Keratinocyte (primary cell): Measurements from ENCODE around the gene NEUROG3. TPM values are rescaled to one million over a fixed set of nuclear protein-coding genes. Genes with fewer than 3 reads are reported as not detected.
A peak's percentile ranks its signal among the peaks of the same experiment; 100 is the strongest.

Source experiments
- DNase-seq: peaks from one replicate; pipeline ENCODE4 v3.0.0-alpha.2; 2011; ENCODE audit warnings: low read depth, missing footprints, low spot score
- FAIRE-seq: peaks from 2 replicates; lab custom pipeline; 2011; peaks lifted over from hg19 to GRCh38; lab: Jason Lieb, UNC
- H2AFZ ChIP-seq: 2 replicates; pipeline ENCODE4 v1.6.0; 2012; ENCODE audit warnings: low read length, control low read depth, inconsistent platforms; ENCODE audit not compliant: control insufficient read depth
- H3K27ac ChIP-seq: 2 replicates; pipeline ENCODE4 v1.5.1; 2011; ENCODE audit warnings: low read length; ENCODE audit not compliant: control insufficient read depth, insufficient read depth
- H3K27me3 ChIP-seq: 3 replicates; pipeline ENCODE4 v1.6.0; 2011; ENCODE audit warnings: low read length; ENCODE audit not compliant: control insufficient read depth, insufficient read depth; ENCODE audit errors: extremely low read depth
- H3K36me3 ChIP-seq, 2 experiments: 2 replicates in 1 of 2; 3 replicates in 1 of 2; pipeline ENCODE4 v1.5.1; 2011; ENCODE audit warnings: low read length in 2 of 2, mild to moderate bottlenecking in 1 of 2; ENCODE audit not compliant: control insufficient read depth in 2 of 2, insufficient read depth in 2 of 2; ENCODE audit errors: extremely low read depth in 1 of 2
- H3K4me1 ChIP-seq: 3 replicates; pipeline ENCODE4 v1.5.1; 2011; ENCODE audit warnings: low read length; ENCODE audit not compliant: control insufficient read depth, insufficient read depth; ENCODE audit errors: extremely low read depth
- H3K4me2 ChIP-seq: 3 replicates; pipeline ENCODE4 v1.6.0; 2011; ENCODE audit warnings: low read depth, low read length; ENCODE audit not compliant: control insufficient read depth, insufficient read depth; ENCODE audit errors: extremely low read depth
- H3K4me3 ChIP-seq, 3 experiments: fragments of 200-600 bp in 1 of 3; sonication (generic) in 1 of 3; 2 replicates in 2 of 3; 3 replicates in 1 of 3; pipeline ENCODE4 v1.5.1; 2011 to 2016; ENCODE audit warnings: low read length in 3 of 3, mild to moderate bottlenecking in 3 of 3, control low read depth in 2 of 3, inconsistent platforms in 1 of 3, low read depth in 1 of 3, mixed read lengths in 1 of 3, mixed run types in 1 of 3, moderate library complexity in 1 of 3; ENCODE audit not compliant: control insufficient read depth in 2 of 3, insufficient read depth in 2 of 3; ENCODE audit errors: extremely low read depth in 1 of 3
- H3K79me2 ChIP-seq: 2 replicates; pipeline ENCODE4 v1.6.0; 2012; ENCODE audit warnings: low read length; ENCODE audit not compliant: control insufficient read depth, insufficient read depth
- H3K9ac ChIP-seq: 3 replicates; pipeline ENCODE4 v1.6.0; 2011; ENCODE audit warnings: low read length; ENCODE audit not compliant: control insufficient read depth, insufficient read depth; ENCODE audit errors: extremely low read depth
- H3K9me1 ChIP-seq: 3 replicates; pipeline ENCODE4 v1.6.0; 2011; ENCODE audit warnings: low read length; ENCODE audit not compliant: control insufficient read depth, insufficient read depth; ENCODE audit errors: extremely low read depth
- H3K9me3 ChIP-seq: 2 replicates; pipeline ENCODE4 v1.5.1; 2012; ENCODE audit warnings: low read depth, low read length; ENCODE audit not compliant: control insufficient read depth
- H4K20me1 ChIP-seq: 3 replicates; pipeline ENCODE4 v1.6.0; 2011; ENCODE audit warnings: low read length; ENCODE audit not compliant: control insufficient read depth, insufficient read depth; ENCODE audit errors: extremely low read depth
- EZH2 ChIP-seq: IDR thresholded peaks from one replicate; pipeline ENCODE4 v1.6.1; 2012; ENCODE audit warnings: inconsistent platforms, mild to moderate bottlenecking, low read length, moderate library complexity
- dilution Hi-C: fragments of 300-500 bp; cut with MboI; formaldehyde crosslinking; loops from one replicate; pipeline ENCODE4 v1.7.0; 2020; ENCODE audit warnings: low sequenced_read_pairs; ENCODE audit not compliant: extremely low pct_ligation_motif_present
- polyA plus RNA-seq, 5 experiments: library from polyadenylated mRNA; depleted of rRNA in 3 of 5; stranded (reverse) in 3 of 5; stranded (forward) in 1 of 5; unstranded in 1 of 5; fragments of >200 nt; gene quantifications; 1 replicate in 1 of 5; 2 replicates in 3 of 5; 3 replicates in 1 of 5; pipeline versions ENCODE4 v1.2.1 to v1.2.3, GENCODE V29; 2011 to 2012; ENCODE audit warnings: missing spikeins in 2 of 5, low read depth in 1 of 5, low replicate concordance in 1 of 5
- TF ChIP-seq, protein P1 (sequence below), 3 experiments: IDR thresholded peaks in 1 of 3; conservative IDR thresholded peaks in 1 of 3; optimal IDR thresholded peaks in 1 of 3; 2 replicates in 2 of 3; 3 replicates in 1 of 3; pipeline versions ENCODE3 to v1.5.1; 2011; ENCODE audit warnings: low read length in 3 of 3, mild to moderate bottlenecking in 3 of 3, moderate library complexity in 2 of 3, control low read depth in 1 of 3, inconsistent platforms in 1 of 3; ENCODE audit not compliant: insufficient read depth in 2 of 3; ENCODE audit errors: extremely low read depth in 1 of 3

Gene NEUROG3
- polyA plus RNA-seq, 1 donor (not counting 4 experiments of a cell fraction or from before 2014, with no cell fraction given) = not detected

- Histone ChIP-seq H3K9ac (no peak overlapping the region), H2AFZ (no peak overlapping the region), H3K27me3 (peaks cover 97% of the 10 kb centered on the region), H3K9me3 (no peaks in the 10 kb centered on the region), H3K9me1 (no peaks in the 10 kb centered on the region), H4K20me1 (no peaks in the 10 kb centered on the region), H3K4me2 (no peak overlapping the region), H3K36me3 (no peaks in the 10 kb centered on the region), H3K4me1 (no peaks in the 10 kb centered on the region), H3K79me2 (no peaks in the 10 kb centered on the region), H3K27ac (no peak overlapping the region), H3K4me3 (no peak overlapping the region)
- dilution Hi-C loops = no loop called here
- TF ChIP-seq, protein P1, sequence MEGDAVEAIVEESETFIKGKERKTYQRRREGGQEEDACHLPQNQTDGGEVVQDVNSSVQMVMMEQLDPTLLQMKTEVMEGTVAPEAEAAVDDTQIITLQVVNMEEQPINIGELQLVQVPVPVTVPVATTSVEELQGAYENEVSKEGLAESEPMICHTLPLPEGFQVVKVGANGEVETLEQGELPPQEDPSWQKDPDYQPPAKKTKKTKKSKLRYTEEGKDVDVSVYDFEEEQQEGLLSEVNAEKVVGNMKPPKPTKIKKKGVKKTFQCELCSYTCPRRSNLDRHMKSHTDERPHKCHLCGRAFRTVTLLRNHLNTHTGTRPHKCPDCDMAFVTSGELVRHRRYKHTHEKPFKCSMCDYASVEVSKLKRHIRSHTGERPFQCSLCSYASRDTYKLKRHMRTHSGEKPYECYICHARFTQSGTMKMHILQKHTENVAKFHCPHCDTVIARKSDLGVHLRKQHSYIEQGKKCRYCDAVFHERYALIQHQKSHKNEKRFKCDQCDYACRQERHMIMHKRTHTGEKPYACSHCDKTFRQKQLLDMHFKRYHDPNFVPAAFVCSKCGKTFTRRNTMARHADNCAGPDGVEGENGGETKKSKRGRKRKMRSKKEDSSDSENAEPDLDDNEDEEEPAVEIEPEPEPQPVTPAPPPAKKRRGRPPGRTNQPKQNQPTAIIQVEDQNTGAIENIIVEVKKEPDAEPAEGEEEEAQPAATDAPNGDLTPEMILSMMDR (optimal IDR thresholded peaks at IDR 0.05 in 1 of 3, IDR thresholded peaks at IDR 0.05 in 1 of 3, conservative IDR thresholded peaks at IDR 0.05 in 1 of 3; ENCODE audit: extremely low read depth in 1 of 3, insufficient read depth in 2 of 3, low read length in 3 of 3) = no peak
- TF ChIP-seq EZH2 = peak; percentile 68
- FAIRE-seq (no peak), DNase-seq (no peak)
These were observed 1.4 kb upstream of the NEUROG3 start for GRCh38 chr10:69574571-69574978.

- DNase-seq (no peak), FAIRE-seq (no peak)
- dilution Hi-C loops = no loop called here
- peaks cover 97% of the 10 kb centered on the region for H3K27me3 ChIP-seq
- no peak overlapping the region for H3K27ac ChIP-seq
- no peaks in the 10 kb centered on the region for H3K9me1 ChIP-seq
- no peak overlapping the region for H3K4me3 ChIP-seq
- no peaks in the 10 kb centered on the region for H3K79me2 ChIP-seq
- no peak overlapping the region for H2AFZ ChIP-seq
- H3K4me2 ChIP-seq = no peak overlapping the region
- H3K4me1 ChIP-seq = no peaks in the 10 kb centered on the region
- no peak overlapping the region for H3K9ac ChIP-seq
- TF ChIP-seq, protein P1 (optimal IDR thresholded peaks at IDR 0.05 in 1 of 3, IDR thresholded peaks at IDR 0.05 in 1 of 3, conservative IDR thresholded peaks at IDR 0.05 in 1 of 3; ENCODE audit: extremely low read depth in 1 of 3, insufficient read depth in 2 of 3, low read length in 3 of 3) = no peak
- peak; percentile 90 for TF ChIP-seq EZH2
- no peaks in the 10 kb centered on the region for H3K9me3 ChIP-seq
- H4K20me1 ChIP-seq = no peaks in the 10 kb centered on the region
- no peaks in the 10 kb centered on the region for H3K36me3 ChIP-seq
These were observed 815 bp downstream of the NEUROG3 start for GRCh38 chr10:69572159-69573055.
